IMR-90 (cell line): ENCODE measurements around the gene CDK10. TPM values are rescaled to one million over a fixed set of nuclear protein-coding genes. Genes with fewer than 3 reads are reported as not detected.

Experiments used
- ATAC-seq: fragments of 200-7000 bp; cut with Tn5 transposase; 2 replicates; pipeline ENCODE4 v1.9.1; 2020; ENCODE audit warnings: low read depth, mild to moderate bottlenecking, moderate library complexity
- BruUV-seq: library from RNA; stranded (reverse); fragments of 400-500 nt; replicated peaks from 2 replicates; lab custom pipeline; 2021; lab: Mats Ljungman, UMichigan
- CTCF ChIA-PET: fragments of 300-600 bp; formaldehyde crosslinking; extraction: SDS; loops from one replicate; lab custom pipeline; 2021; ENCODE audit warnings: antibody characterized with exemption; lab: Yijun Ruan, JAX
- POLR2A ChIA-PET: fragments of 300-600 bp; sonication (Branson Sonifier 250); formaldehyde crosslinking; loops from one replicate; lab custom pipeline; 2022; ENCODE audit warnings: antibody characterized with exemption; ENCODE audit not compliant: unreplicated experiment; lab: Charles Lee
- DNase-seq: peaks from one replicate; pipeline ENCODE4 v3.0.0; 2013
- H2AFZ ChIP-seq: replicated peaks from 2 replicates; pipeline ENCODE3; 2013; ENCODE audit warnings: low read length, mild to moderate bottlenecking; ENCODE audit not compliant: poor library complexity
- H2AK5ac ChIP-seq: 2 replicates; pipeline ENCODE4 v1.6.1; 2013; ENCODE audit warnings: low read depth, low read length, inconsistent platforms
- H2AK9ac ChIP-seq: replicated peaks from 2 replicates; pipeline ENCODE3; 2013; ENCODE audit warnings: mild to moderate bottlenecking, low read depth, low read length, moderate library complexity; ENCODE audit not compliant: poor library complexity
- H2BK120ac ChIP-seq: 2 replicates; pipeline ENCODE4 v1.6.1; 2013; ENCODE audit warnings: low read depth, low read length, inconsistent platforms
- H2BK15ac ChIP-seq: 3 replicates; pipeline ENCODE4 v1.6.1; 2013; ENCODE audit warnings: low read depth, low read length, inconsistent platforms
- H2BK20ac ChIP-seq: 2 replicates; pipeline ENCODE4 v1.6.1; 2013; ENCODE audit warnings: low read depth, mild to moderate bottlenecking, inconsistent platforms, low read length, moderate library complexity
- H2BK5ac ChIP-seq: 2 replicates; pipeline ENCODE4 v1.6.1; 2013; ENCODE audit warnings: mild to moderate bottlenecking, low read depth, low read length, inconsistent platforms; ENCODE audit not compliant: poor library complexity, severe bottlenecking
- H3K14ac ChIP-seq: replicated peaks from 2 replicates; pipeline ENCODE4 v1.6.1; 2013; ENCODE audit warnings: low read depth, low read length, inconsistent platforms
- H3K18ac ChIP-seq: 2 replicates; pipeline ENCODE4 v1.6.1; 2013; ENCODE audit warnings: low read depth, low read length, control low read depth
- H3K23ac ChIP-seq: 2 replicates; pipeline ENCODE4 v1.6.1; 2013; ENCODE audit warnings: low read depth, low read length, inconsistent platforms
- H3K27ac ChIP-seq: 2 replicates; pipeline ENCODE4 v1.5.1; 2013; ENCODE audit warnings: mild to moderate bottlenecking, control low read depth, low read length; ENCODE audit not compliant: insufficient read depth
- H3K27me3 ChIP-seq: 2 replicates; pipeline ENCODE4 v1.6.1; 2013; ENCODE audit warnings: low read length; ENCODE audit not compliant: control insufficient read depth, insufficient read depth
- H3K36me3 ChIP-seq: 2 replicates; pipeline ENCODE4 v1.6.1; 2013; ENCODE audit warnings: low read length, mixed read lengths; ENCODE audit not compliant: control insufficient read depth, insufficient read depth
- H3K4ac ChIP-seq: 2 replicates; pipeline ENCODE4 v1.6.1; 2013; ENCODE audit warnings: low read depth, low read length, inconsistent platforms
- H3K4me1 ChIP-seq: 2 replicates; pipeline ENCODE4 v1.6.1; 2013; ENCODE audit warnings: low read length, mixed read lengths; ENCODE audit not compliant: control insufficient read depth, insufficient read depth
- H3K4me2 ChIP-seq: 2 replicates; pipeline ENCODE4 v1.6.1; 2013; ENCODE audit warnings: low read depth, mild to moderate bottlenecking, control low read depth, low read length, moderate library complexity
- H3K4me3 ChIP-seq: 2 replicates; pipeline ENCODE4 v1.5.1; 2013; ENCODE audit warnings: low read depth, mild to moderate bottlenecking, control low read depth, low read length, moderate library complexity; ENCODE audit not compliant: insufficient read depth
- H3K56ac ChIP-seq: 2 replicates; pipeline ENCODE4 v1.6.1; 2013; ENCODE audit warnings: low read length, inconsistent platforms; ENCODE audit not compliant: insufficient read depth; ENCODE audit errors: extremely low read depth
- H3K79me1 ChIP-seq, 2 experiments: 2 replicates each; pipeline ENCODE4 v1.6.1; 2013; ENCODE audit warnings: low read length in 2 of 2, inconsistent platforms in 1 of 2, low read depth in 1 of 2
- H3K9ac ChIP-seq: 2 replicates; pipeline ENCODE4 v1.6.1; 2013; ENCODE audit warnings: low read depth, low read length, control low read depth
- H3K9me1 ChIP-seq: 2 replicates; pipeline ENCODE4 v1.6.1; 2013; ENCODE audit warnings: low read length, inconsistent platforms; ENCODE audit not compliant: insufficient read depth
- H3K9me3 ChIP-seq: 2 replicates; pipeline ENCODE4 v1.6.1; 2013; ENCODE audit warnings: low read length; ENCODE audit not compliant: control insufficient read depth, insufficient read depth
- H4K20me1 ChIP-seq: 2 replicates; pipeline ENCODE4 v1.6.1; 2013; ENCODE audit warnings: low read length, inconsistent platforms; ENCODE audit not compliant: insufficient read depth
- H4K5ac ChIP-seq: 2 replicates; pipeline ENCODE4 v1.6.1; 2013; ENCODE audit warnings: mild to moderate bottlenecking, low read depth, low read length, control low read depth
- H4K8ac ChIP-seq, 2 experiments: 2 replicates each; pipeline ENCODE4 v1.6.1; 2013; ENCODE audit warnings: low read depth in 2 of 2, low read length in 2 of 2, control low read depth in 1 of 2, inconsistent platforms in 1 of 2
- H4K91ac ChIP-seq: 2 replicates; pipeline ENCODE4 v1.6.1; 2013; ENCODE audit warnings: low read depth, low read length, inconsistent platforms; ENCODE audit not compliant: insufficient read depth
- BHLHE40 ChIP-seq: fragments of 150-350 bp; IDR thresholded peaks from 2 replicates; pipeline ENCODE4 v1.6.1; 2016; ENCODE audit warnings: mild to moderate bottlenecking, low read depth, low read length
- CEBPB ChIP-seq: IDR thresholded peaks from 2 replicates; pipeline ENCODE4 v1.6.1; 2012; ENCODE audit warnings: low read depth, low read length, improper control_type of control experiment
- CHD1 ChIP-seq: IDR thresholded peaks from 2 replicates; pipeline ENCODE4 v1.6.1; 2012; ENCODE audit warnings: low read depth, low read length, improper control_type of control experiment
- CTCF ChIP-seq: conservative IDR thresholded peaks from 2 replicates; pipeline ENCODE4 v1.5.1; 2012; ENCODE audit warnings: mild to moderate bottlenecking, low read depth, low read length, improper control_type of control experiment
- FOS ChIP-seq: fragments of 150-350 bp; IDR thresholded peaks from 2 replicates; pipeline ENCODE4 v1.6.1; 2016; ENCODE audit warnings: low read depth, low read length
- MAFK ChIP-seq: IDR thresholded peaks from 2 replicates; pipeline ENCODE4 v1.6.1; 2012; ENCODE audit warnings: low read depth, low read length, improper control_type of control experiment
- MAZ ChIP-seq: IDR thresholded peaks from 2 replicates; pipeline ENCODE4 v1.6.1; 2012; ENCODE audit warnings: low read depth, mild to moderate bottlenecking, low read length, improper control_type of control experiment, moderate library complexity, borderline replicate concordance
- MXI1 ChIP-seq: IDR thresholded peaks from 2 replicates; pipeline ENCODE4 v1.6.1; 2012; ENCODE audit warnings: low read depth, mild to moderate bottlenecking, low read length, moderate library complexity, borderline replicate concordance
- NFE2L2 ChIP-seq: fragments of 150-350 bp; IDR thresholded peaks from 2 replicates; pipeline ENCODE4 v1.6.1; 2016; ENCODE audit warnings: low read depth, mild to moderate bottlenecking, low read length
- POLR2A ChIP-seq: IDR thresholded peaks from 2 replicates; pipeline ENCODE4 v1.6.1; 2012; ENCODE audit warnings: mild to moderate bottlenecking, low read depth, low read length
- RAD21 ChIP-seq: IDR thresholded peaks from 2 replicates; pipeline ENCODE4 v1.6.1; 2012; ENCODE audit warnings: low read length, improper control_type of control experiment
- RCOR1 ChIP-seq: IDR thresholded peaks from 2 replicates; pipeline ENCODE4 v1.6.1; 2012; ENCODE audit warnings: mild to moderate bottlenecking, low read length, improper control_type of control experiment; ENCODE audit not compliant: insufficient replicate concordance
- RFX5 ChIP-seq: IDR thresholded peaks from 2 replicates; pipeline ENCODE4 v1.8.0; 2012; ENCODE audit warnings: low read depth, mild to moderate bottlenecking, low read length, moderate library complexity
- SMC3 ChIP-seq: fragments of 150-350 bp; IDR thresholded peaks from 2 replicates; pipeline ENCODE4 v1.6.1; 2016; ENCODE audit warnings: low read depth, mild to moderate bottlenecking, antibody characterized with exemption, low read length, moderate library complexity
- WGBS, 2 experiments: methylation state at CpG; one replicate each; pipeline versions ENCODE4 v1.1.5 to v1.1.7; 2013; ENCODE audit warnings: missing lambda C conversion rate in 2 of 2; ENCODE audit not compliant: insufficient read length in 1 of 2; ENCODE audit errors: extremely low coverage in 2 of 2; 5-methylcytosine and 5-hydroxymethylcytosine counted together
- dilution Hi-C: fragments of 300-500 bp; cut with HindIII; formaldehyde crosslinking; loops from one replicate; pipeline ENCODE4 v1.14.3; 2018; ENCODE audit warnings: low sequenced_read_pairs; ENCODE audit not compliant: unreplicated experiment
- in situ Hi-C: fragments of 300-500 bp; cut with MboI; formaldehyde crosslinking; loops from 3 replicates; pipeline ENCODE4 v1.14.3; 2019; ENCODE audit warnings: low sequenced_read_pairs, inconsistent platforms, mixed read lengths
- intact Hi-C: fragments of 100-400 bp; cut with micrococcal nuclease; formaldehyde crosslinking; loops from 2 replicates; pipeline ENCODE4 v1.10.0; 2022
- polyA plus RNA-seq, 3 experiments: library from polyadenylated mRNA; depleted of rRNA; stranded (reverse); fragments of >200 nt; gene quantifications; 2 replicates each; pipeline ENCODE4 v1.2.3, GENCODE V29; 2012; ENCODE audit warnings: low replicate concordance in 1 of 3
- total RNA-seq: library from RNA; depleted of rRNA; stranded (reverse); fragments of >200 nt; gene quantifications from 2 replicates; pipeline ENCODE4 v1.2.3, GENCODE V29; 2012
- TF ChIP-seq, protein P1 (sequence below): fragments of 150-350 bp; IDR thresholded peaks from 2 replicates; pipeline ENCODE4 v1.6.1; 2017; ENCODE audit warnings: mild to moderate bottlenecking, antibody characterized with exemption, low read length, low read depth

CDK10 gene
- total and polyA plus RNA-seq, 2 of the 4 experiments (the other 2 are of a cell fraction), result 19.5 to 61.8 TPM

- 100% methylated on average over 2 of the region's 21 CpGs; no CpG with 5 or more reads in 1 of the 2 experiments for WGBS, 2 experiments
- H4K20me1 ChIP-seq, result no peaks in the 10 kb centered on the region; the same call in none of the 2 replicates
- no peak overlapping the region for H2AK9ac ChIP-seq
- peaks cover 10 to 27% of the 10 kb centered on the region in 2 experiments for H3K79me1 ChIP-seq
- H4K5ac ChIP-seq, result no peak overlapping the region
- no peak overlapping the region for H3K18ac ChIP-seq
- no peak overlapping the region for H4K91ac ChIP-seq
- BruUV-seq, result no TSS peak
- H2BK15ac ChIP-seq, result no peak overlapping the region
- H3K56ac ChIP-seq, result no peak overlapping the region
- H3K27ac ChIP-seq, result no peak overlapping the region
- H3K23ac ChIP-seq, result no peak overlapping the region
- no peak overlapping the region for H4K8ac ChIP-seq
- dilution Hi-C loops, result no loop called here
- H2BK20ac ChIP-seq, result no peak overlapping the region
- no peak for ATAC-seq
- in situ Hi-C loops, result no loop called here
- no peaks in the 10 kb centered on the region for H3K4me1 ChIP-seq
- H2BK5ac ChIP-seq, result no peak overlapping the region
- no peak overlapping the region for H3K9ac ChIP-seq
- TF ChIP-seq CHD1, result no peak
- TF ChIP-seq MXI1, result no peak
- TF ChIP-seq RAD21, result no peak
- no peak for TF ChIP-seq MAZ
- TF ChIP-seq POLR2A, result no peak
- no peak for TF ChIP-seq NFE2L2
- no peak for TF ChIP-seq BHLHE40
- TF ChIP-seq, protein P1, sequence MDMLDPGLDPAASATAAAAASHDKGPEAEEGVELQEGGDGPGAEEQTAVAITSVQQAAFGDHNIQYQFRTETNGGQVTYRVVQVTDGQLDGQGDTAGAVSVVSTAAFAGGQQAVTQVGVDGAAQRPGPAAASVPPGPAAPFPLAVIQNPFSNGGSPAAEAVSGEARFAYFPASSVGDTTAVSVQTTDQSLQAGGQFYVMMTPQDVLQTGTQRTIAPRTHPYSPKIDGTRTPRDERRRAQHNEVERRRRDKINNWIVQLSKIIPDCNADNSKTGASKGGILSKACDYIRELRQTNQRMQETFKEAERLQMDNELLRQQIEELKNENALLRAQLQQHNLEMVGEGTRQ, result no peak
- no peak for TF ChIP-seq CTCF
- no peak for TF ChIP-seq RFX5
- no peak for TF ChIP-seq MAFK
- no peak for TF ChIP-seq CEBPB
- TF ChIP-seq RCOR1, result no peak
- no peak for TF ChIP-seq FOS
- no peak for TF ChIP-seq SMC3
- no peaks in the 10 kb centered on the region for H3K27me3 ChIP-seq
- no peak overlapping the region for H3K4ac ChIP-seq
- no peak for DNase-seq
- peaks cover 77% of the 10 kb centered on the region for H3K36me3 ChIP-seq
- no peak overlapping the region for H3K14ac ChIP-seq
- H3K9me1 ChIP-seq, result no peaks in the 10 kb centered on the region
- H2AFZ ChIP-seq, result no peak overlapping the region
- intact Hi-C loops, result no loop called here
- no peak overlapping the region for H2AK5ac ChIP-seq
- H2BK120ac ChIP-seq, result no peak overlapping the region
- no peak overlapping the region for H3K4me3 ChIP-seq
- ChIA-PET POLR2A (no interaction called here), CTCF (no interaction called here)
- H3K9me3 ChIP-seq, result no peaks in the 10 kb centered on the region
- no peak overlapping the region for H3K4me2 ChIP-seq
These were observed 47.3 kb downstream of the CDK10 start for GRCh38 chr16:89733792-89734191.
